Activated CD4-positive, alpha-beta T cell treated with anti-CD3 and anti-CD28 coated beads, Interleukin-2, amount 10 ng/mL, durations not matched to agents 7 days and 5 days (primary cell): ENCODE measurements around the gene AKAP1. TPM values are rescaled to one million over a fixed set of nuclear protein-coding genes. Genes with fewer than 3 reads are reported as not detected.

Source experiments
- CTCF ChIA-PET: fragments of 350-600 bp; sonication (Branson Sonifier 250); formaldehyde crosslinking; loops from one replicate; lab custom pipeline; 2021; ENCODE audit warnings: antibody characterized with exemption; lab: Charles Lee
- POLR2A ChIA-PET: fragments of 350-600 bp; sonication (Branson Sonifier 250); formaldehyde crosslinking; loops from one replicate; lab custom pipeline; 2021; ENCODE audit warnings: antibody characterized with exemption; lab: Charles Lee
- DNase-seq: peaks from one replicate; pipeline ENCODE4 v3.0.0-alpha.2; 2020
- H3K27ac Mint-ChIP-seq: one replicate; pipeline ENCODE4 v1.8.0; 2021; ENCODE audit warnings: mild to moderate bottlenecking, moderate library complexity, mixed read lengths
- H3K27me3 Mint-ChIP-seq: one replicate; pipeline ENCODE4 v1.8.0; 2021; ENCODE audit warnings: mixed read lengths
- H3K36me3 Mint-ChIP-seq: one replicate; pipeline ENCODE4 v1.8.0; 2021; ENCODE audit warnings: low read depth, mixed read lengths
- H3K4me1 Mint-ChIP-seq: one replicate; pipeline ENCODE4 v1.8.0; 2021; ENCODE audit warnings: mixed read lengths
- H3K4me3 Mint-ChIP-seq: one replicate; pipeline ENCODE4 v1.8.0; 2021; ENCODE audit warnings: mild to moderate bottlenecking, moderate library complexity, mixed read lengths
- H3K9me3 Mint-ChIP-seq: one replicate; pipeline ENCODE4 v1.8.0; 2021; ENCODE audit warnings: mixed read lengths
- total RNA-seq, 2 experiments: library from RNA; stranded (reverse); gene quantifications; one replicate each; pipeline ENCODE4 v1.2.3, GENCODE V29; 2021

AKAP1 gene
- total RNA-seq, 2 experiments from 2014 or later: 25.4 to 29.7 TPM

DNA sequence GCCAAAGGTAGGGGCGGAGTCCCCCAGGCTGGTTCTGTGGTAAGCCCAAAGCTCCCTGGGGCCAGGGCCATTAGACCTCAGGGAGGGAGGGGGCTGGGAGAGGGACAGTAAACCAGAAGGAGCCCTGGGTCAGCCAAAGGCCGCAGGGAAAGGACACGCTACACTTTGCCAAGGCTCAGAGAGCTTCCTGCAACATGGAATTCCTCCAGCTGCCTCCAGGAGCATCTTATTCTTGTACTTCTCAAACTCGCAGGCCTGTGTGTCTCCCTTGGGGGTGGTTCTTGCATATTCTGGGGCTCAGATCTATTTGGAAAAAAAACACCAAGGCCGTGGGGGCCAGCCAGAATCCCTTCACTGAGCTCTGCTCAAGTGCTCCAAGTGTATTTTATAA lies 25.1 kb downstream of the AKAP1 start:
- Mint-ChIP-seq H3K36me3 (peaks cover 3% of the 10 kb centered on the region), H3K27me3 (no peaks in the 10 kb centered on the region), H3K4me1 (no peaks in the 10 kb centered on the region), H3K27ac (no peak overlapping the region), H3K4me3 (no peak overlapping the region), H3K9me3 (no peaks in the 10 kb centered on the region)
- no peak for DNase-seq
- POLR2A ChIA-PET: no interaction called here
- CTCF ChIA-PET: no interaction called here

DNA sequence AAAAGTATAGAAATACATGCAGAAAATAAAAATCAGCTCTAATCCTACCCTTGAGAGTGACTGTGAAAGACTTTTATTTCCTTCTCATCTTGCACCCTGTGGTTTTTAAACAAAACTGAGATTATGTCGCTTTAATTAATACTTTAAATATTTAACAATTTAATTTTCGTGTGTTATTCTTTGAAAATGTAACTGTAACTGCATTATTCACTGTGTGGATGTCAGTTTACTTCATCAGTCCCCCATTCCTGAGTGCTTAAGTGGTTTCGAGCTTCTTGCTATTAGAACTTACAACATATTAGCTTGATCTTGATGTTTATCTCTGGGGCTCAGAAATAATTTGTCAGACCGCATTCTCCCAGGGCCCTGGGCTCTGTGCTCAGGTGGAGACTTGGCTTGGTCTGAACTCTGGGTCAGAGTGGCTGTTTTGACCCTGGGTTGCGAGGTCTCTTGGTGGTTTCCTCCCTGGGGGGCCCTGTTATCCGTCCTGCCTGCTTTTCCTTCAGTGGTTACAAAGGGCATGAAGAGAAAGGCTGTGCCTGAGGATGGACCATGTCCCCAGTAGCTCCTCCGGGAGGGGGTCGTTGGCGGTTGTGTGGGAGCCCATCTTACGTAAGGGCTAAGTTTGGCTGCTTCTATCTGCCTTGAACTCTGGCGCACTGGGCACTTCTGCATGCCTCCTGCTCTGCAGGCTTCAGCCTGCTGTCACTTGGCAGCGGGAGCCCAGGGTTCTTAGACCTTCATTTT lies 25.7 kb downstream of the AKAP1 start:
- no peak overlapping the region for H3K4me3 Mint-ChIP-seq
- H3K27me3 Mint-ChIP-seq: no peaks in the 10 kb centered on the region
- no peaks in the 10 kb centered on the region for H3K4me1 Mint-ChIP-seq
- ChIA-PET CTCF (no interaction called here), POLR2A (no interaction called here)
- H3K27ac Mint-ChIP-seq: no peak overlapping the region
- DNase-seq: no peak
- peaks cover 3% of the 10 kb centered on the region for H3K36me3 Mint-ChIP-seq
- no peaks in the 10 kb centered on the region for H3K9me3 Mint-ChIP-seq

DNA sequence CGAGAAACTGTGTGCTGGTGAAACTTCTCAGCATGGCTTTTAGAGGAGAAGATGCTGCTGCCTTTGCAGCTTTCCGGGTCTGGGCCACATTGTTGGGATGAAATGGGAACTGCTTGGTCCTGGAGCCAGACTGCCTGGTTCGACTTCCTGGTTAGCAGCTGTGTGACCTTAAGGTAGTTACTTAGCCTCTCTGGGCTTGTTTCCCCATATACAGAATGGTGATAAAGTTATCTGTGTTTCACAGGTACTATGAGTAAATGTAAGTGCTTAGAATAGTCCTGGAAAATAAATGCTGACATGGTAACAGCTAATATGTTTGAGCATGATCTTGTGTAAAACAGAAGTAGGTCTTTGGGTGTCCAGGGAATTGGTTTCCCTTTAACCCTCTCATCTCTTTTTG lies 26.3 kb downstream of the AKAP1 start:
- Mint-ChIP-seq H3K4me3 (no peak overlapping the region), H3K27me3 (no peaks in the 10 kb centered on the region), H3K27ac (no peak overlapping the region), H3K36me3 (peaks cover 9% of the 10 kb centered on the region), H3K4me1 (no peaks in the 10 kb centered on the region), H3K9me3 (no peaks in the 10 kb centered on the region)
- CTCF ChIA-PET: no interaction called here
- DNase-seq: no peak
- POLR2A ChIA-PET: no interaction called here

DNA sequence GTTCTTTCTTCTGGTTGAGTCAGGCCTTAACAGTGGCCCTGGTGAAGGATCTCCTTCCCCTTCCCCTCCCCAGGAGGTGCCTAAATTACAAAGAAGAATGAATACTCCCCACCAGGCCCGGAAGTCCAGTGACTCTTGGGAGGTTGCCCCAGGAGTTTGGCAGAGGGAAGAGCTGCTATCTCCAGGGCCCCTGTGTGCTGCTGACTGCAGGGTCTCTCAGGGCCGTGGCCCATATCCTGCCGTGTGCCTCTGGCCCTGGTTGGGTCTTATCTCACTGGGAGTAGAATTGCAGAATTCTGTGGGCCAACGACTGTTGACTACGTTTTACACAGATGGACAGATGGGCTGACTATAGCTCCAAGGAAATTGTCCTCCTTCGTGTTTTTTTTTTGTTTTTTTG lies 28.0 kb downstream of the AKAP1 start:
- no peaks in the 10 kb centered on the region for H3K27me3 Mint-ChIP-seq
- no peak for DNase-seq
- ChIA-PET POLR2A (no interaction called here), CTCF (no interaction called here)
- no peaks in the 10 kb centered on the region for H3K9me3 Mint-ChIP-seq
- no peak overlapping the region for H3K4me3 Mint-ChIP-seq
- H3K27ac Mint-ChIP-seq: no peak overlapping the region
- peaks cover 15% of the 10 kb centered on the region for H3K36me3 Mint-ChIP-seq
- no peaks in the 10 kb centered on the region for H3K4me1 Mint-ChIP-seq

DNA sequence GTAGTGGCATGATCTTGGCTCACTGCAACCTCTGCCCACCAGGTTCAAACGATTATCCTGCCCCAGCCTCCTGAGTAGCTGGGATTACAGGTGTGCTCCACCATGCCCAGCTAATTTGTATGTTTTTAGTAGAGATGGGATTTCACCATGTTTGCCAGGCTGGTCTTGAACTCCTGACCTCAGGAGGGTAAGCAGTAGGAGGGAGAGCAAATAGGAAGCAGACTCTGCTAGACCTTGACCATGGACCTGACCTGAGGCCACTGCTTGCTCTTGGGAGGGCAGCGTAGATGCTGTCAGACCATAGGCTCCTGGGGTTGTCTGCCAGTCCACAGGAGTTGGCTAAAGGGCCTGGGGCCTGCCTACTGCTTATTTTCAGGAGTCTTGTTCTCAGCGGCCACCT lies 28.6 kb downstream of the AKAP1 start:
- H3K36me3 Mint-ChIP-seq: peaks cover 20% of the 10 kb centered on the region
- no peaks in the 10 kb centered on the region for H3K27me3 Mint-ChIP-seq
- no peak overlapping the region for H3K4me3 Mint-ChIP-seq
- CTCF ChIA-PET: no interaction called here
- H3K27ac Mint-ChIP-seq: no peak overlapping the region
- POLR2A ChIA-PET: no interaction called here
- no peaks in the 10 kb centered on the region for H3K9me3 Mint-ChIP-seq
- no peak for DNase-seq
- no peaks in the 10 kb centered on the region for H3K4me1 Mint-ChIP-seq

DNA sequence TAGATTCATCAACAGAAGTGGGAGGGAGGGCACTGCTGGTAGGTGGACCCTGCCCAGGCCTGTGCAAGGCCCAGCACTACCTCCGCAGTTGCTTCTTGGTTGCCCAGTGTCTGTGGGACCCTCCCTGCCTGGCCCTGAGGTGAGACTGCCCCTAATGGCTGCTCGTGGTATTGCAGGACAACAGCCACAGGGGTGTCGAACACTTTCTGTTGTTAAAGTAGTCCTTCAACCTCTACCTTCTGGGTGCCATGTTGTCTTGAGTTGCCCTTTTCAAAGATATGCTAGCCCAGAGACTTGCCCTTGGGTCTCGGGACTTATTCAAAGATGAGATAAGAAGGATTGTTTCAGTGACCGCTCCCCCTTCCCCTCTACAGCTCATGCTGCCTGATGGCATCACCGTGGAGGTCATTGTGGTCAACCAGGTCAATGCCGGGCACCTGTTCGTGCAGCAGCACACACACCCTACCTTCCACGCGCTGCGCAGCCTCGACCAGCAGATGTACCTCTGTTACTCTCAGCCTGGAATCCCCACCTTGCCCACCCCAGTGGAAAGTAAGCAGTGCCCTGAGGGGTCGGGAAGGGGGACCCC lies 29.1 kb downstream of the AKAP1 start:
- CTCF ChIA-PET: interaction anchor here (0.6 to 1.2 kb wide), 2 partner anchors 12 to 639 kb away, joined by 3 to 4 read pairs; no protein-coding TSS in a partner anchor
- no peaks in the 10 kb centered on the region for H3K4me1 Mint-ChIP-seq
- H3K27ac Mint-ChIP-seq: no peak overlapping the region
- H3K4me3 Mint-ChIP-seq: no peak overlapping the region
- peak; percentile 66 for DNase-seq
- POLR2A ChIA-PET: no interaction called here
- H3K27me3 Mint-ChIP-seq: no peaks in the 10 kb centered on the region
- H3K9me3 Mint-ChIP-seq: no peaks in the 10 kb centered on the region
- H3K36me3 Mint-ChIP-seq: peaks cover 25% of the 10 kb centered on the region

DNA sequence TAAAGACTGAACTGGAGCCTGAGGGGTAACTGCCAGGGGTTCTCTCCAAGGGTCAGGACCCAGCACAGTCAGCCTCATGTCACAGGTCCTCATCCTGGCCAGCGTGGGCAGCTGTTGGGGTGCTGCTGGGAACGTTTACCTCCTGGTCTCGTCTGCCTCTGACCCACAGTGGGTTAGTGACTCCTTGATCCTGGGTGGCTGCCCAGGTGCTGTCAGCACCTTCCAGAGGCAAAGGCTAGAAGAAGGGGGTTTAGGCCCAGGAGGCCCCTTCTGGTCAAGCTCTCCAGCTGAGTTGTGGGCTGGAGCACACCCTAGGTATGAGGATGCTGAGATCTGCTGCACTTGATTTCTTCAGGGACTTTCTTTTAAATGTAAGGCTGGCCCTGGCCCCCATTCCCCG lies 30.3 kb downstream of the AKAP1 start:
- H3K27me3 Mint-ChIP-seq: no peaks in the 10 kb centered on the region
- H3K9me3 Mint-ChIP-seq: no peaks in the 10 kb centered on the region
- CTCF ChIA-PET: no interaction called here
- POLR2A ChIA-PET: no interaction called here
- no peaks in the 10 kb centered on the region for H3K4me1 Mint-ChIP-seq
- H3K36me3 Mint-ChIP-seq: peaks cover 28% of the 10 kb centered on the region
- no peak for DNase-seq
- no peak overlapping the region for H3K27ac Mint-ChIP-seq
- H3K4me3 Mint-ChIP-seq: no peak overlapping the region

DNA sequence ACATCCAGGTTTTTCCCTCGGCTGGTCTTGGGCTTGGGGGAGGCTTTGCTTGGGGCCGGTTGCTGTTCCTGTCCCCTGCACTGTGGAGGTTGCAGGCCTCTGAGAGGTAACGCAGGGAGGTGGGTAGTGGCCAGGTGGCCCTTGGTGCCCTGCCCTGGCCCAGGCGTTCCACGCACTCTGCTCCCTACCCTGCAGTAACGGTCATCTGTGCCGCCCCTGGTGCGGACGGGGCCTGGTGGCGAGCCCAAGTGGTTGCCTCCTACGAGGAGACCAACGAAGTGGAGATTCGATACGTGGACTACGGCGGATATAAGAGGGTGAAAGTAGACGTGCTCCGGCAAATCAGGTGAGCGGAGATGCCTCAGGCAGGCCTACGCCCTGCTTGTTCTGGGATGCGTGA lies 30.9 kb downstream of the AKAP1 start:
- ChIA-PET POLR2A (no interaction called here), CTCF (no interaction called here)
- Mint-ChIP-seq H3K27ac (no peak overlapping the region), H3K36me3 (peaks cover 31% of the 10 kb centered on the region), H3K9me3 (no peaks in the 10 kb centered on the region), H3K4me1 (no peaks in the 10 kb centered on the region), H3K4me3 (no peak overlapping the region), H3K27me3 (no peaks in the 10 kb centered on the region)
- DNase-seq: no peak

DNA sequence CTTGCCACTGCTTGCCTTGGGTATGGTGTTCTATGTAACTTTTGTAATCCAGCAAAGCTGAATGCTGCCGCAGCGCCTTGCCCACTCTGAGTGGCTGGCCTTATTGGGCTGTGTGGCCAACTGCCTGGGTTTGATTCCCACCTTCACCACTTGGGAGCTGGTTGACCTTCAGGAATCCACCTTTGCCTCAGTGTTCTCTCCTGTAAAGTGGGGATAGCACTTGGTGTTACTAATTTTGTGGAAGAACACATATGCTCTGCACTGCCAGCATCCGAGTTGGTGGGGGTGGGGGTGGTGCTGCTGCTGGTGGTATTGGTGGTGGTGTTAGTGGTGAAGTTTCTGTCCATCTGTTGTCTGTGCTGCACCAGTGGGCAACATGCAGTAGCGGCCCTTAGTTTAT lies 32.8 kb downstream of the AKAP1 start:
- Mint-ChIP-seq H3K27ac (no peak overlapping the region), H3K9me3 (no peaks in the 10 kb centered on the region), H3K4me1 (no peaks in the 10 kb centered on the region), H3K36me3 (peaks cover 31% of the 10 kb centered on the region), H3K27me3 (no peaks in the 10 kb centered on the region), H3K4me3 (no peak overlapping the region)
- CTCF ChIA-PET: no interaction called here
- POLR2A ChIA-PET: no interaction called here
- no peak for DNase-seq

DNA sequence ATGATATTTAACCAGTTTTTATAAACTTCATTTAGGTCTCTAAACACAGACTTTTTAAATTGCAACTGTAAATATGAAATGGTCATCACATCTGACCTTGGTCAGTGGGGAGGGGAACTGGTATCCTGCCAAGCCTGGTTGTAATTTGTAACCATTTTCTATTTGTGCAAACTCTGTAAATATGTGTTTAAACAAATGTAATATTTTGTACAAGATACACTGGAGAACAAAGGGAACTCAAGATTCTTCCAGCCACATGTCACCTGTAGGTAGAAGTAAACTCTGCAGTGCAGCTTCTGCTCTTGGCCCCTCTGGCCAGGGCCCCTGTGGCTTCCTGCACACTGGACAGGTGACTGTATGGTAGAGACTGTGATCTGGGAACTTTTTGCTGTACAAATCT lies 35.8 kb downstream of the AKAP1 start:
- ChIA-PET POLR2A (no interaction called here), CTCF (interaction anchor here (0.6 kb wide), 2 partner anchors 71 to 366 kb away, joined by 4 to 6 read pairs; no protein-coding TSS in a partner anchor)
- no peak for DNase-seq
- no peak overlapping the region for H3K4me3 Mint-ChIP-seq
- peaks cover 27% of the 10 kb centered on the region for H3K36me3 Mint-ChIP-seq
- no peaks in the 10 kb centered on the region for H3K4me1 Mint-ChIP-seq
- H3K27me3 Mint-ChIP-seq: no peaks in the 10 kb centered on the region
- H3K27ac Mint-ChIP-seq: no peak overlapping the region
- no peaks in the 10 kb centered on the region for H3K9me3 Mint-ChIP-seq

DNA sequence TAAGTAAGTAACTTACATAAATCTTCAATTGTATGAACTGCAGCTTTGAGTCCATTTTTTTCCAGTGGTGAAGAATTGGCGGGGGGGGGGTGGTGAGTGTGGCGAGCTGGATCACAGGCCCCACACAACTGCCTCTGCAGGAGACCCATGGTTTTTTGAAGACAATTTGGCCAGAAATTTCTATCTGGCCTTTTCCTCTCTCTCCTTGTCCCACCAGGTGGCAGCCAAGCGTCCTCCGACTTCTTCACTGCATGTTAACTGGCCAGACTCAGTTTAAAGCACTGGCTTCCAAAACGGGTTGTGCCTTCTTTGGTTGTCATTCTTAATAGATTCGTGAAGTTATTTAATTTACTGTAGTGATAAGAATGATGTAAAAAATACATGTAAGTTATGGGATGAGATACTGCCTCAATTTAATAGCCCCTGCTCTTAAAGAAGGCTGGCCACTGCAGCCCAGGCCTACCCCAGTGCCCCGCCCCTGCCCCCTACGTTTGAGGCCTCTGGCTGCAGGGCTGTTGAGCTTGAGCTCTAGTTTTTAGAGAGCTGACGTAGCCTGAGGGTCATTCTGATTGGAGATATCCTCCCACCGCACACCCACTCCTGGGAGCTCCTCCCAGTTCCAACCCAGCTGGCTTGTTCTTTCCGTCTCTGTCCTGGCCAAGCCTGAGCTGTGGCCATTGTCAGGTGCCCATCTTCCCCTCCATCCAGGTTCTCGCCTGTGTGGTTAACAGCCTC lies 36.4 kb downstream of the AKAP1 start:
- Mint-ChIP-seq H3K4me3 (no peak overlapping the region), H3K36me3 (peaks cover 21% of the 10 kb centered on the region), H3K27ac (no peak overlapping the region), H3K4me1 (no peaks in the 10 kb centered on the region), H3K9me3 (no peaks in the 10 kb centered on the region), H3K27me3 (no peaks in the 10 kb centered on the region)
- no peak for DNase-seq
- ChIA-PET CTCF (interaction anchor here (0.6 kb wide), 2 partner anchors 72 to 365 kb away, joined by 4 to 6 read pairs; no protein-coding TSS in a partner anchor), POLR2A (no interaction called here)

DNA sequence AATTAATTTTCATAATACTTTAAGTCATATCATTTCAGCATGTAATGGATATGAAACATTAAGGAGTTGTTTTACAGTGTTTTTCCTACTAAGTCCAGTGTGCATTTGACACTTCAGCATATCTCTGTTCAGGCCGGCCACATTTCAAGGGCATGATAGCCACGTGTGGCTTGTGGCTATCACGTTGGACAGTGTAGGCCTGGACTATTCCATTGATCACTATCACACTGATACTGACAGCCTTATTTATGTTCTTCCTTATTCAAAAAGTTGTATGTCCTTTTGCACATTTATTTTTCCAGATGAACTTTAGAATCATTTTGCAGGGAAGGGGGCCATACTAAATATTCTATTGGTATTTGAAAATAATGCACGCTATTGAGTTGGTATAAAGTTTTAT lies 39.0 kb downstream of the AKAP1 start:
- DNase-seq: no peak
- ChIA-PET CTCF (no interaction called here), POLR2A (no interaction called here)
- Mint-ChIP-seq H3K9me3 (no peaks in the 10 kb centered on the region), H3K4me3 (no peak overlapping the region), H3K36me3 (peaks cover 7% of the 10 kb centered on the region), H3K4me1 (no peaks in the 10 kb centered on the region), H3K27ac (no peak overlapping the region), H3K27me3 (no peaks in the 10 kb centered on the region)

DNA sequence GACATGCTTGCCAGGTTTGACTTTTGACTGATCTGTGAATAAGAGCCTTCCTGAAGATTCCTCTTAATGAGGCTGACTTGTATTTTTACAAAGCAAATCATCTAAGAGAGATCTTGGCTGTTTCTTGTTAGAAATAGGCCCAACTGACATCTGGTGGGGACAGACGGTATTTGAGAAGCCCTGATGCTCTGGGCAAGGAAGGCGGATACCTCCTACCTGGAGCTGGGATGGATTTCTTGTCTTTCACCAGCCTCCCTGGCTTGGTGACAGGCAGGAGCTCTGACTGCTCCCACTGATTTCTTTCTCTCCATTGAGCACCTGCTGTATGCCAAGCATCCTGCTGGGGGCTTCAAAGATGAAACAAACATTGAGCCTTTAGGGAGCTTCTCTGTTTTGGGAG lies 40.4 kb downstream of the AKAP1 start:
- ChIA-PET POLR2A (no interaction called here), CTCF (interaction anchor here (1.2 kb wide), 1 partner anchor 656 kb away, joined by 3 read pairs; no protein-coding TSS in a partner anchor)
- Mint-ChIP-seq H3K36me3 (peaks cover 3% of the 10 kb centered on the region), H3K4me1 (no peaks in the 10 kb centered on the region), H3K9me3 (no peaks in the 10 kb centered on the region), H3K4me3 (no peak overlapping the region), H3K27ac (no peak overlapping the region), H3K27me3 (no peaks in the 10 kb centered on the region)
- no peak for DNase-seq
